ENCODE results near the gene IFITM10.

IFITM10 gene

GRCh38 chr11:1736447-1736992 is 13.9 kb downstream of the IFITM10 start:
- DNase-seq, result no peak

- no peak for DNase-seq
Measured at GRCh38 chr11:1735271-1735670, 15.1 kb downstream of the IFITM10 start.

DNA sequence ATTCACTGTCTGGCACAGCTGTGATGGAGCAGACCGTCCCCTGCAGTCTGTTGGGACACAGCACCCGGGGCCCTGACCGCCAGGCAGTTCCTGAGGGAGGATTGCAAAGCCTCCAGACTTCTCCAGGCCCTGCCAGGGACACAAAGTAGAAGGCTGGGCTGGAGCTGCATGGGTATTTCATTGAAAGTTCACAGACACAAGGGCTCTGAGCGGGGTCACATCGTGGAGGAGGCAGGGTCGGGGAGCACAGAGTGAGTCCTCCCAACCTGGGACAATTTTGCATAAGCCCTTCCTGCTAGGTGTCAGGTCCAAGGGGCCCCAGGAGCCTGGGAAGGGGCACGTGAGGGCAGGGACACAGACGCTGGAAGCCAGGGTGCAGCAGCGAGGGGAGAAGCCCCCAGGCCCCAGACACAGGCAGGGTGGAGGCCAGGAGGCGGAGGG is 15.7 kb downstream of the IFITM10 start:
- no peak for DNase-seq

- DNase-seq, result no peak
Measured at GRCh38 chr11:1733716-1734640, 16.4 kb downstream of the IFITM10 start.

- DNase-seq, result no peak
Measured at GRCh38 chr11:1733009-1733715, 17.2 kb downstream of the IFITM10 start.

DNA sequence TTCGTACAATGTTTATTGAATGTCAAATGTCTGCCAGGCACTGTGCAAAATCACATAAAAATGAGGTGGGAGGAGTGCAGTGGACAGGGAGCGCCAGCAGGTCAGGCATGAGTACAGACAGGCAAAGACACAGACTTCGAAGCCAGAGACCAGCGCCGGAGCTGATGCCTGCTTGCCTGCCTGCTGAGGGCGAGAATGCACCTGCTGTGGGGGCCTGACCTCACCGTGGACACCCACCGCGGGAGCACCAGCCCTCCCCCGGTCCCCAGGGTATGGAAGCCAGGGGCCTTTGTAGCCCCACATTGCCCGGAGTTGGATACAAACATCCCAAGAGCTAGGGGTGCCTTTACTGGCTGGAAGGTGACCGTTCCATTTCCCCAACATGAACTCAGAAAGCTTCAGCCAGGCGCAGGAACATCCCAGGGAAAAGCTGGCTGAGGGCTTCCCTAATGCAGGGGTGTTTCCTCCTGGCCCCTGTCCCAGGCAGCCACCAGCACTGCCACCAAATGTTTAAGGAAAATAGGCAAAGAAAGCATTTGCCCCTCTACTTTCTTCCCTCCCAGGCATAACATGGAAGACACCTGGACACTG is 17.9 kb downstream of the IFITM10 start:
- no peak for DNase-seq

GRCh38 chr11:1731451-1732059 is 18.8 kb downstream of the IFITM10 start:
- no peak for DNase-seq

GRCh38 chr11:1730059-1730629 is 20.3 kb downstream of the IFITM10 start:
- no peak for DNase-seq

GRCh38 chr11:1729692-1730011 is 20.7 kb downstream of the IFITM10 start:
- no peak for DNase-seq

DNA sequence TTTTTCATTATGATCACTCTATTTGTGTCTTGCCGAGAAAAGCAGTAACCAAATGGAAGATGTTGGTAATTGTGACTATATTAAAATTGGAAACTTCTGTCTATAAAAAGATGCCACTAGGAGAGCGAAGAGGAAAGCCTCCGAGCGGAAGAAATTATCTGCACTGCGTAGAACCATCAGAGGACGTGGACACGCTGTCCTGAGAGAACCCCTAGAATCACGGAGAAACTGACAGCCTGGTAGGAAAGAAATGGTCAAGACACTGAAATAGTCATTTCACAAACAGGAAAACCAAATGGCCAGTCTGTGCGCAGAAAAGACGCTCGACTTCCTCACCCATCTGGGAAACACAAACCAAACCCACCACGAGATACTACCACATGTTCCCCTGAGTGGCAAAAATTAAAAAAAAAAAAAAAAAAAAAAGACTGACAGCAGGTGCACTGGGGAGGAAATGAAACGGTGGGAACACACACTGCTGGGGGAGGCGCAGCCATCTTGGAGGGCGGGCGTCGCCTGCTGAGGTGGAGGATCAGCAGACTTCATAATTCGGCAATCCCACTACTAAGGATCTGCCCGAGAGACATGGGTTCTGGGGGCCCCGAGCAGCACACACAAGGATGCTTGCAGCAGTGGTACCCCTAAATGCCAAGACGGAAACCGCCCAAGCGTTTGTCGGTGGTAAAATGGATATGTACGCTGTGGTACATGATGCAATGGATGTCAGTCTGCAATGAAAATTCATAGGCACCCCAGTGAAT is 21.3 kb downstream of the IFITM10 start:
- no peak for DNase-seq

DNA sequence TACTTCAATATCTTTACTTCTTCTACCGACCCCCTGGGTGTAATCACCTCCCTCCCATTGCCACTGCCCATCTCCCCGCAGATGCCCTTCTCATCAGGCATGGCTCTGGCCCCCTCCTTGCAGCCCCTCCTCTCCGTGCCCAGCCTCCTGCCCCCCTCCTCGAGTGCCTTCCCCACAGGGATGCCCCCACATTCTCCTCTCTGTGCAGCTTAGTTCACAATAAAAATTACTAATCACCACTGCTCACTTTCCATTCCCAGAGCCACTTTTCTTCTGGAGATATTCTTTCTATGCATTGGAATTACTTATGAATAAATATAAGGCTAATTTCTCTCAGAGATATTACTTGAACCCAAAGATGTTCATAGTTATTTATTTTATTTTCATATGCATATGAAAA is 22.1 kb downstream of the IFITM10 start:
- no peak for DNase-seq

- DNase-seq, result no peak
Measured at GRCh38 chr11:1727861-1728260, 22.5 kb downstream of the IFITM10 start.

DNA sequence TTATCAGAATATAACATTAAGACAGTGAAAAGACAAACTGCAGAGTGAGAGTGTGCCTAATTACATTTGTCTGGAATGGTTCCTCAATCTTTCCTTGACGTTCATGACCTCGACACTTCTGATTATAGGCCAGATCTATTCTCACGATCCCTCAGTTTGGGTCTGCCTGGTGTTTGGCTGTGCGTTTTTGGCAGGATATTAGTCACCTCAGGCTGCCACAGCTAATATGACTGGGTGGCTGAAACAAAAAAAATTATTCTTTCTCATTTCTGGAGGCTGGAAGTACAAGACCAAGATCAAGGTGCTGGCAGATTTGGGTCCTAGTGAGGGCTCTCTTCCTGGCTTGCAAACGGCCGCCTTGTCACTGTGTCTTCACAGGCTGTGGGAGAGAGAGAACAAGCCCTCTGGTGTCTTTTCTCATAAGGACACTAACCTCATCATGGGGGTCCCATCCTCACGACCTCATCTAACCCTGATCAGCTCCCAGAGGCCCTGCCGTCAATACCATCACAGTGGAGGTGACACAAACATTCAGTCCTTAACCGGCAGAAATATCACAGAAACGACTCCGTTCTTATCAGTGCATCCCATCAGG is 23.2 kb downstream of the IFITM10 start:
- DNase-seq, result no peak

DNA sequence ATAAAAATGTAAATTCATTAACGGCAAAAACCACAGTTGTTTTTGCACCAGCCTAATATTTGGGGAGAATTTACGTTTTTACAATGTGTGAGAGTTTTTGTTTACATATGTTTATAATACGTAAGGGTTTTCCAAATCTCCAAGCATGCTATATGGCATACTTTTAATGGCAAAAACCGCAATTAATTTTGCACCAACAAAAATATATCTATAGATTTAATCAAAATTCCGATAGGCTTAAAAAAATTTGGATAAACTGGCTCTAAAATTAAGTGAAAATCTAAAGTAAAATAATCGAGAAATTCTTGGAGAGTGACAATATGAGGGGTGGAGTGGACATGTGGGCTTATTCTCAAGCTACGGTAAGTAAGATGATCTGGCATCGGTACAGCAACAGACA is 30.6 kb downstream of the IFITM10 start:
- no peak for DNase-seq

DNA sequence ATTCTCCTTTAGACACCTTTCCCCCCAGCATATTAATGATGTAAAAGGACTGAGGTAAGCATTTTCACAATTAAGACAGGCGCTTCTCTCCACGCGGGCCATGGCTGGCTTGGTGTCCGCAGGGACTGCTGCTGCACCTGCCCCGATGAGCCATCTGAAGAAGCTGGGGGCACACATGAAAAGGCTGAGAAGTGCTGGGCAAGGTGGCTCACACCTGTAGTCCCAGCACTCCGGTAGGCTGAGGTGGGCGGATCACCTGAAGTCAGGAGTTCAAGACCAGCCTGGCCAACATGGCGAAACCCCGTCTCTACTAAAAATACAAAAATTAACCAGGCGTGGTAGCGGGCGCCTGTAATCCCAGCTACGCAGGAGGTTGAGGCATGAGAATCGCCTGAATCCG is 32.1 kb downstream of the IFITM10 start:
- no peak for DNase-seq

DNA sequence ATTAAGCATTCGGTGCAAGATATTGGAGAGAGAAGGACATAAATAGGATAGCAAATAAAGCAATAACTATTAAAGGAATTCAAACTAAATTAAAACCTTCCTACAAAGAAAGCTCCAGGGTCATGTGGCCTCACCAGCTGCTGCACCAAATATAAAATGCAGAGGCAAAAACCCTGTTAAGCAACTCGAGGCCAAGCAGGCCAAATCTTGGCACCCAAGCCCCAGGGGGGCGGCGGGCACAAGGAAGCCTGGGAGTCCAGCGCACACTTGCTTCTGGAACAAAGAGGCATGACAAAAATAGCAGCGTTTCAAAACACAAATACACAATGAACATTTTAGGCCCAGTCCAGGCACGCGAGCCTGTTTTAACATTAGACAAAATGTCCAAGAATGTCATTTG is 32.6 kb downstream of the IFITM10 start:
- DNase-seq, result no peak

DNA sequence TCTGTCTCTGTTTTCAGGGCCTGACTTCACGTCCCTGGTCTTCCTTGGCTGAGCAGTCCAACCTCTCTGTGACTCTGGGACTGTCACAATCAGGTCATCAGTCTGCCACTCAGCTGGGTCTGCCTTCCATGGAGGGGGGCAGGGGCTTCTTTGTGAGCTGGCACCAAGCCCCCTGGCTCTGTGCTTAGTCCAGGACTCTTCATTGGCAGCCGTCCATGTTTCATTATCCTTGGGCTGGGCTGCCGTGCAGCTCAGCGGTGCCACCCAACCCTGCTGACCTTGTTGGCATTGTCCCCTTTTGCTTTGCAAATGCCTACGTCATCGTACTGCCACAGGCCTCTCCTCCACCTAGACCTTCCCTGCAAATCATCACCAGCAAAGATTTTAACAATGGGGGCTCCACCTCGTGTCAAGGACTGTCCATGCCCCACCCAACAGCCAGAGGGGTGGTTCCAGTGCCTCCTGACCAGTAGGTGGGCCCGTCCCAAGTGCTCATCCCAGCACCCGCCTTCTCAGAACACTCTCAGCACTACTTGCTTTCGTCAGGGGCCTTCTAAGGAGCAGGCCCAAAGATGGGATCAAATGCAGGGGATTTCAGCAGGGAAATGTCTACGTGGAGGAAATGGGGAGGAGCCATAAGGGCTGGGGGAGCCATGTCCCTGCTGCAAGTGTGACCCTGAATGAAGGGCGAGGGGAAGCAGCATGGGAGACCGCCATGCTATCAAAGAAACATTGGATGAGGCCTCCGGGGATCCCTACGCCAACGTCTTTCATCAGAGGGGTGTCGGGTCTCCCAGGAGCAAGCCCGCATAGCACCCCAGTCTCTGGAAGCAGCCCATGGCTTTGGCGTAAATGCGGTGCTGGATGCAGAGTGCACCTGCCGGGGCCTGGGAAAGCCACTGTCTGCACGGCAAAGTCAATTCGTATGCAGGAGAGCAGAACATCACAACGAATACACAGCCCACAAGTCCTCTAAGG is 35.2 kb downstream of the IFITM10 start:
- DNase-seq, result no peak

GRCh38 chr11:1708716-1709115 is 41.7 kb downstream of the IFITM10 start:
- no peak for DNase-seq

- no peak for DNase-seq
Measured at GRCh38 chr11:1707751-1708150, 42.6 kb downstream of the IFITM10 start.

All from effector CD4-positive, alpha-beta T cell (primary cell).